Large intestine (tissue), 3 donors: Measurements from ENCODE around the gene LDHB. TPM values are rescaled to one million over a fixed set of nuclear protein-coding genes. Genes with fewer than 3 reads are reported as not detected.
A peak's percentile ranks its signal among the peaks of the same experiment; 100 is the strongest.

Experiments used
- DNase-seq, 2 donors: peaks; one replicate each; pipeline versions ENCODE4 v3.0.0 to v3.0.0-alpha.2; 2013
- H3K27ac ChIP-seq: one replicate; pipeline ENCODE4 v1.5.1; 2013; ENCODE audit warnings: low read length
- H3K27me3 ChIP-seq: 2 replicates; pipeline ENCODE4 v1.6.1; 2013; ENCODE audit warnings: low read length; ENCODE audit not compliant: control insufficient read depth, insufficient read depth
- H3K36me3 ChIP-seq: 2 replicates; pipeline ENCODE4 v1.6.1; 2013; ENCODE audit warnings: low read length; ENCODE audit not compliant: control insufficient read depth, insufficient read depth
- H3K4me1 ChIP-seq: one replicate; pipeline ENCODE4 v1.6.1; 2013; ENCODE audit warnings: low read length; ENCODE audit not compliant: control insufficient read depth, insufficient read depth
- H3K4me3 ChIP-seq: one replicate; pipeline ENCODE4 v1.5.1; 2013; ENCODE audit warnings: low read length
- H3K9me3 ChIP-seq: one replicate; pipeline ENCODE4 v1.6.1; 2013; ENCODE audit warnings: mild to moderate bottlenecking, low read depth, low read length, moderate library complexity; ENCODE audit not compliant: control insufficient read depth
- WGBS: methylation state at CpG from one replicate; pipeline ENCODE4 v1.1.5; 2013; ENCODE audit warnings: low lambda C conversion rate; ENCODE audit not compliant: insufficient coverage; 5-methylcytosine and 5-hydroxymethylcytosine counted together
- polyA plus RNA-seq: library from polyadenylated mRNA; unstranded; fragments of 120-200 nt; gene quantifications from one replicate; pipeline ENCODE4 v1.2.1, GENCODE V29; 2013

The LDHB gene
- polyA plus RNA-seq, 1 donor: 549 TPM

DNA sequence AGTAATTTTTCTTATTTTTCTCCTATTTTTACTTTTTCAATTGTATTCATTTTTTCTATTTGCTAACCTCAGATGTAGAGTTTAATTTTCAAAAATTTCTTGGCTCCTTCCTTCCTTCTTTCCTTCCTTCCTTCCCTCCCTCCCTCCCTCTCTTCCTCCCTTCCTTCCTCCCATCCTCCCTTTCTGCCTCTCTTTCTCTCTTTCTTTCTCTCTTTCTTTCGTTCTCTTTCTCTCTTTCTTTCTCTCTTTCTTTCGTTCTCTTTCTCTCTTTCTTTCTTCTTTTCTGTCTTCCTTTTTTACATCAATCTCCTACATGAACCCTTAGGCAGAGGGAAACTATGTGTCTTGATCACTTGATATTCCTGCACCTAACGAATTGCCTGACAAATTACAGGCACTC lies 40.6 kb downstream of the LDHB start:
- H3K36me3 ChIP-seq: no peaks in the 10 kb centered on the region
- DNase-seq: no peak
- 94% methylated on average over 2 of the region's 3 CpGs for WGBS
- no peaks in the 10 kb centered on the region for H3K4me1 ChIP-seq
- no peaks in the 10 kb centered on the region for H3K9me3 ChIP-seq
- H3K4me3 ChIP-seq: no peak overlapping the region
- H3K27me3 ChIP-seq: peaks cover 2% of the 10 kb centered on the region
- no peak overlapping the region for H3K27ac ChIP-seq

DNA sequence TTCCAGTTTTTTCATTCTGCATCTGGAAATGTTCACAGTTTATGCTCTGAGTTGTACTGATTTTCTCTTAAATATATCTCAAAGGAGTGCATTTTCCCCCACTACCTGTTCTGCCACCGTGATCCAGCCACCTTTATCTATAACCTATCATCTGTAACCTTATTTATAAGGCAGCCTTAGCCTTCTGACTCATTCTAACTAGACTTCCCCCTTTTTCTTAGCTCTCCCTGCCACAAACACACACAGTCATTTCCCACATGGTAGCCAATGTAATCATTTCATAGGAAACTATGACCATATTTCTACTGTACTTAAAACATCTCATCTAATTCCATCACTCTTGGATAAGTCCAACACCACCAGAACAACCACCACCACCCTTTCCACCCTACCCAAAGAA lies 42.2 kb downstream of the LDHB start:
- no peak for DNase-seq
- no peaks in the 10 kb centered on the region for H3K4me1 ChIP-seq
- WGBS: no CpG with 5 or more reads among the region's 1 CpG
- H3K27me3 ChIP-seq: peaks cover 2% of the 10 kb centered on the region
- H3K4me3 ChIP-seq: no peak overlapping the region
- no peak overlapping the region for H3K27ac ChIP-seq
- H3K9me3 ChIP-seq: no peaks in the 10 kb centered on the region
- no peaks in the 10 kb centered on the region for H3K36me3 ChIP-seq

DNA sequence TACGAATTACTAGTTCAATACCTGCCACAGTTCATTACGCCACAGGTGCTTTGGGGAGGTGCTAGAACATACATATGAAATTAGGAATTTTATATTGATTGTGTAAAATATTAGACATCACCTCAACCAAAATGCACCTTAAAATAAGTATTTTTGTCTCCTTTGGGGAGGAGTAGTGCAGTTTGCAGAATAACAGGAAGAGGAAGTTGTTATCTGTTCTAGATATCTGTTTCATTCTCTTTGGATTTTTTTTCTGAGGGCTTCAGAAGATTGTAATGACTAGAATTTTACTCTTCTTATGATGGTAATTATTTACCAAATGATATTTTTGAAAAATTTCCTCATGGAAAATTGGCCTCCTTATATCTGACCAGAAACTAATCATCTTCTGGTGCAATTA lies 43.1 kb downstream of the LDHB start:
- Histone ChIP-seq H3K9me3 (no peaks in the 10 kb centered on the region), H3K27me3 (peaks cover 2% of the 10 kb centered on the region), H3K36me3 (no peaks in the 10 kb centered on the region), H3K27ac (no peak overlapping the region), H3K4me1 (no peaks in the 10 kb centered on the region), H3K4me3 (no peak overlapping the region)
- DNase-seq: no peak
- WGBS: no CpG with 5 or more reads among the region's 2 CpGs

DNA sequence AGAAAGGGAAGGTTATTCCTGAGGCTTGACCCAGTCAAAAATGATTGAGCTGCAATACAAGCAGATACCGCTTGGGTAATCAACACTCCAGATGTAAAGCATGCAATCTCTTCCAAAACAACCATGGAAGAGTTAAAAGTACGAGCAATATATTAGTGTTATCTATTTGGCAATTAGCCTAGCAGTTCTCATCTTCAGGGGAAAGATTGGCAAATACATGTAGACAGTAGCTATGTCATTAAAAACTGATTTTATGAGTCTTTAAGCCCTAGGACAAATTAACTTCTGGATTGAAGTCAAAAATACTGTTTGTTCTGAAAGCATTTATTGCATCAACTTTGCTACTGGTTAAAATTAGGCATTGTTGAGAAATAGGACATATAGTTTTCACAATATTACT lies 43.7 kb downstream of the LDHB start:
- H3K4me3 ChIP-seq: no peak overlapping the region
- DNase-seq: peak in 1 of 2 donors; percentile 20
- WGBS: 40% methylated on average over 1 of the region's 2 CpGs

DNA sequence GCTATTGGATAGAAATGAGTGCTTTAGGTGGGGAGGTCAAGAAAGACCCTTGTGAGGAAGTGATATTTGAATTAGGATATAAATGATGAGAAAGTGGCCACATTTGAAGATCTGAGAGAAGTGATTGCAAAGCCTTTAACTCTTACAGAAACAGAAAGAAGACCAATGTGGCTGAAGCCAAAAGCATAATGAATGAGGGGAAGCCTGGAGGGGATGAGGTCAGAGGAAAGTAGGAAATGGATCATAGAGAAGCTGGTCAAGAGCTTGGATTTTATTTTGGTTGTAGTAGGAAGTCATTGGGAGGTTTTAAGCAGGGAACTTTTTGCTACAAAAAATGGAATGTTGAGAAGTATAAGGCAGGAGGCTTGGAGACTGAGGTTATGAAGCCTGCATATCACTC lies 49.4 kb downstream of the LDHB start:
- no peak overlapping the region for H3K27ac ChIP-seq
- peaks cover 2% of the 10 kb centered on the region for H3K27me3 ChIP-seq
- H3K4me1 ChIP-seq: no peaks in the 10 kb centered on the region
- H3K9me3 ChIP-seq: no peaks in the 10 kb centered on the region
- no peak for DNase-seq
- H3K36me3 ChIP-seq: no peaks in the 10 kb centered on the region
- H3K4me3 ChIP-seq: no peak overlapping the region

More for the DNA sequence above, 43.7 kb downstream of the LDHB start:
- H3K9me3 ChIP-seq: no peaks in the 10 kb centered on the region
- no peak overlapping the region for H3K27ac ChIP-seq
- H3K27me3 ChIP-seq: peaks cover 2% of the 10 kb centered on the region
- no peaks in the 10 kb centered on the region for H3K36me3 ChIP-seq
- no peaks in the 10 kb centered on the region for H3K4me1 ChIP-seq

DNA sequence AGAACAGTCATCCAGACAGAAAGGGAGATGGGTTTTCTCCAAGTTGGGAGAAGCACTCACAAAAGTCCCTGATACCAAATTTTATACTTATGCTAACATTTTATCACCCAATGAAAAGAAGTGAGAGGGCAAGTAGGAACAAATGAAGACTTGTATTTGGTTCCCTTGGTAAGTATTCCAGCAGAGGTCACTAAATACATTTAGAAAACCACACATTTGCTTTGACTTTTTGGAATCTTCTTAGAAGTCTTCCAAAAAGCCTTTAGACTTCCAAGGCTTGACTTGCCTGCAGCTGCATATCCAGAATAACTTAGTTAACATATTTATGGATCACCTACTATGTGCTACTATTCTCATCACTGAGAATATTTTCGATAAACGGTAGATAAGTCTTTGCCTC lies 49.9 kb downstream of the LDHB start:
- Histone ChIP-seq H3K4me1 (no peaks in the 10 kb centered on the region), H3K27ac (no peak overlapping the region), H3K4me3 (no peak overlapping the region), H3K36me3 (no peaks in the 10 kb centered on the region), H3K9me3 (no peaks in the 10 kb centered on the region), H3K27me3 (peaks cover 2% of the 10 kb centered on the region)
- peak in 1 of 2 donors; percentile 14 for DNase-seq
- WGBS: no CpG with 5 or more reads among the region's 2 CpGs

DNA sequence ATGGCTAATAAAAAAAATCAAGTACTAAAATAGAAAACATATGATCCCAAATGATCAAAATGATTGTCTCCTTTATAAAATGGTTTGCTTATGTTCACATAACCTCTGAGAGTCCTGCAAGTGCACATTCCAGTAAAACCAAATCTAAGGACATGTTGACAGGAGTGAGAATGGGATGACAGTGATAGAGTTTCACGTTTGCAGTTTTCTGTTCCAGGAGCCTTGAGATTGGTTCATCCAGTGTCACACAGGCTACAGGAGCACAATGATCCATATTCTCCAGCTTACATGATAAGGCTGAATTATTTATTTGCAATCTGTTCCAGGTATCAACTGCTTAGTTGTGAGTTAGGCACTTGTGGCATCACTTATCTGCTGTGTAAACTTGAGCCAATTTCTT lies 51.5 kb downstream of the LDHB start:
- Histone ChIP-seq H3K9me3 (no peaks in the 10 kb centered on the region), H3K4me1 (no peaks in the 10 kb centered on the region), H3K27me3 (peaks cover 5% of the 10 kb centered on the region), H3K4me3 (no peak overlapping the region), H3K36me3 (no peaks in the 10 kb centered on the region), H3K27ac (no peak overlapping the region)
- no peak for DNase-seq
- WGBS: no CpG with 5 or more reads among the region's 1 CpG

DNA sequence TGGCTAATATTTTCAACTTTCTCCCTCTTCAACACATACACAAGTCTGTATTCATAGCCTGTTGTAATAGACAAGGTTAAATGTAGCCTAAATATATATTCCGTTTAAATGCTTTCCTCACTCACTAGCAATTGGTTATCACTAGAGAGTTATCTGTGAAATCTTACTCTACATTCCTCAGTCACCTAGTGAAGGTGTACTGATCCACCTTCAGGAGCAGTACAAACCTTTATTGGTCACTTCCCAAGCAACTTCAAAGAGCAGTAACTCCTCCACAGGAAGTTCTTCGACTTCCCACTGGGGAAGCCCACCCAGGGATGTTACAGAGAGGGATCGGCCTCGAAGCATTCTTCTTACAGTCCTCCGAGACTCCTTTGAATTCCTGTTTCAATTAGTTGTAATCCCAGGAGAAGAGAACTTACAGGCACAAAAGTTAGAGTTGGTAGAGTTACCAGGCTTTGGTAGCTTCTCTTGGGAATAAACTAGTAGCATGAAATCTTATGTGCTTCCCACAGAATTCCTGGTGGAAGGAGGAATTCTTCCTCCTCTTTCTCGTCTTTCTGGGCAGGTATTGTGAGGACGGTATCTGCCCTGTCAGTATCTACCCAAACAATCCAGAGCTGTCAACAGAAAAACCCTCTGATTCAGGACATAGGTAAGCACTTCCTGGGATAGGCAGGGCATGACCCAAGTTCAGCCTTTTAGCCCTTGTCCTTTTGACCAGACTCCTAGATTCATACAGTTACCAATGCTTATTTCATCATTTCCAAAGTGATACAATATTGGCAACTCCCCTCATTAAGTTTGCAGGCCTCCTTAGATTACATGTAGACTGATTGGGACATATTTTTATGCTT lies 53.2 kb downstream of the LDHB start, which contains the start of gene GYS2:
Gene GYS2, minus strand, starts transcription at position 603 of the 857 bp plus-strand sequence. Its CDS starts 255 bp downstream, at position 348.
- no peak for DNase-seq
- no peaks in the 10 kb centered on the region for H3K9me3 ChIP-seq
- H3K27ac ChIP-seq: no peak within 1 kb of the TSS
- no peaks in the 10 kb centered on the region for H3K36me3 ChIP-seq
- H3K4me3 ChIP-seq: no peak within 1 kb of the TSS
- H3K4me1 ChIP-seq: no peaks in the 10 kb centered on the region
- peaks cover 7% of the 10 kb centered on the region for H3K27me3 ChIP-seq
- no CpG with 5 or more reads among the region's 7 CpGs for WGBS

DNA sequence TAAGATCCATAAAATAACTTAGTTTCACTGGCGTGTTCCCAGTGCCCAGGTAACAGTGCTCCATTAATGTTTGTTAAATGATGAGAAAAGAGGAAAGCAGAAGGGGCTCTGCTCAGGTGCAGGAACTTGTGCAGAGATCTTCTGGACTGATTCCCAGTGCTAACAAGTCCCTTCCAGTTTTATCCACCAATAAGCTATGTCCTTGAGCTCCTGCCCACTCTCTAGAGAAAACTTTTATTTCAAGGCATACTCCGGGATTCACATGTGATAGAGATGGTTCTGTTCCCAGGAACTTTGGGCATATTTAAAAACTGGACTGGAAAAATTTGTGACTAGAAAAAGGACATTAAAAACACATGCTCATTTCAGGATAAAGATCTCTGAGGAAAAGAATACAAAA lies 54.9 kb downstream of the LDHB start:
- no peaks in the 10 kb centered on the region for H3K9me3 ChIP-seq
- H3K36me3 ChIP-seq: no peaks in the 10 kb centered on the region
- H3K27ac ChIP-seq: no peak overlapping the region
- DNase-seq: no peak
- H3K4me1 ChIP-seq: no peaks in the 10 kb centered on the region
- H3K27me3 ChIP-seq: peaks cover 5% of the 10 kb centered on the region
- no peak overlapping the region for H3K4me3 ChIP-seq
- WGBS: 100% methylated on average over 1 of the region's 2 CpGs

DNA sequence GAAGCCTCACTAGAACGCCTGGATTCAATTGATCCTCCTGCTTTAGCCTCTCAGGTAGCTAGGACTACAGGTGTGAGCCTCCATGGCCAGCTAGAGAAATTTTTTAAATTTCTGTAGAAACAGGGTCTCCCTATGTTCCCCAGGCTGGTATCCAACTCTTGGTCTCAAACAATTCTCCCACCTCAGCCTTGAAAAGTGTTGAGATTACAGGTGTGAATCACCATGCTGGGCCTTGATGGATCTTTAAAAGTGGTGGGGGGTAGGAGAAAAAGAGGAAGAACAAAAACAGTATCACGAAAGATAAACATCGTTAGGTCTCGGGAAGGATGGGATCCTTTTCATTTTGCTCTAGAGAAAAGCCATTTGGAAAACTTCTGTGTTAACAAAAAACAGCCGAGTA lies 57.4 kb downstream of the LDHB start:
- WGBS: 67% methylated on average over 3 of the region's 5 CpGs
- DNase-seq: no peak
- no peaks in the 10 kb centered on the region for H3K36me3 ChIP-seq

More for the DNA sequence above, 57.4 kb downstream of the LDHB start:
- no peak overlapping the region for H3K27ac ChIP-seq
- peaks cover 5% of the 10 kb centered on the region for H3K27me3 ChIP-seq
- H3K9me3 ChIP-seq: no peaks in the 10 kb centered on the region
- H3K4me3 ChIP-seq: no peak overlapping the region
- H3K4me1 ChIP-seq: no peaks in the 10 kb centered on the region
